ENCODE measurements around the gene TRAPPC14. TPM values are rescaled to one million over a fixed set of nuclear protein-coding genes. Genes with fewer than 3 reads are reported as not detected.
A peak's percentile ranks its signal among the peaks of the same experiment; 100 is the strongest.

TRAPPC14 gene
- total and polyA plus RNA-seq, 9 of the 15 experiments (the other 6 are each of a cell fraction or from before 2014, with no cell fraction given): 0.42 to 45.9 (median 18.2) TPM

GRCh38 chr7:100155553-100156317, 2.8 kb downstream of the TRAPPC14 start:
- 76% methylated on average over 20 of the region's 20 CpGs for WGBS (ENCODE audit: insufficient coverage, low coverage, missing lambda C conversion rate)
- DNase-seq (ENCODE audit: extremely low read depth in 1 of 4, low spot score in 3 of 4) (no peak), FAIRE-seq (no peak), ATAC-seq (no peak)
- Histone ChIP-seq H3K9me1 (ENCODE audit: control insufficient read depth, insufficient read depth, low read length) (no peaks in the 10 kb centered on the region), H4K20me1 (replicated peaks; ENCODE audit: control insufficient read depth, insufficient read depth, low read length) (peaks cover 10% of the 10 kb centered on the region), H3K9ac (ENCODE audit: insufficient read depth in 1 of 2, low read depth in 2 of 2, low read length in 2 of 2) (peak overlapping the region in 1 of 2 experiments; percentile 98; a peak in 2 of 4 replicates), H3K36me3 (ENCODE audit: control insufficient read depth, insufficient read depth, low read length) (peaks cover 57% of the 10 kb centered on the region), H3K79me2 (ENCODE audit: control insufficient read depth, insufficient read depth, low read length) (peaks cover 30% of the 10 kb centered on the region), H2AFZ (ENCODE audit: low read depth, low read length) (no peak overlapping the region), H3K27me3 (ENCODE audit: control insufficient read depth in 2 of 2, insufficient read depth in 2 of 2, low read length in 2 of 2) (no peaks in the 10 kb centered on the region), H3K4me1 (replicated peaks in 1 of 2; ENCODE audit: control insufficient read depth in 2 of 2, insufficient read depth in 2 of 2, low read length in 2 of 2) (peaks cover 37 to 83% of the 10 kb centered on the region in 2 experiments), H3K4me3 (no peak overlapping the region), H3K4me2 (ENCODE audit: insufficient read depth, low read length) (no peak overlapping the region), H3K9me3 (replicated peaks; ENCODE audit: control insufficient read depth, insufficient read depth, low read depth, low read length) (no peaks in the 10 kb centered on the region), H3K27ac (ENCODE audit: extremely low read depth, low read depth, low read length) (0 out of 3 replicates have a peak overlapping the region, but pooled peaks have one; percentile 91)
- ChIA-PET POLR2A (interaction anchor here (0.6 to 1.4 kb wide), 4 partner anchors 8 to 23 kb away, joined by 3 to 4 read pairs (median 4); partner anchors contain the start of gene GAL3ST4), CTCF (ENCODE audit: low intra/inter-chr PET ratio) (interaction anchor here (1.1 kb wide), 1 partner anchor 60 kb away, joined by 3 read pairs; no protein-coding TSS in a partner anchor)
- intact Hi-C loops (cut with micrococcal nuclease): loop anchor here (5.0 kb wide), 1 partner anchor 117 kb away; no protein-coding TSS in a partner anchor
- BruUV-seq (replicated peaks): no TSS peak
- in situ Hi-C loops (cut with MboI): no loop called here
- TF ChIP-seq HMGN3 (IDR thresholded peaks at IDR 0.05; ENCODE audit: borderline replicate concordance, extremely low read depth, insufficient read length, low read depth, low read length) (peak; percentile 16), ZBTB7A (IDR thresholded peaks at IDR 0.05; ENCODE audit: borderline replicate concordance, control insufficient read depth, low read depth, low read length) (0 out of 2 replicates have a peak, but pooled peaks have one; percentile 17), RCOR1 (IDR thresholded peaks at IDR 0.05; ENCODE audit: borderline replicate concordance in 1 of 2, low read depth in 2 of 2, low read length in 2 of 2) (peak; percentile 48 to 75; a peak in 3 of 4 replicates), ZNF239 (CRISPR knock-in tag; IDR thresholded peaks at IDR 0.05) (no peak), HDAC1 (IDR thresholded peaks at IDR 0.05) (peak in 1 of 2 experiments; percentile 34; a peak in 1 of 4 replicates), PPARD (CRISPR knock-in tag; IDR thresholded peaks at IDR 0.05) (no peak), NFE2L1 (tag; IDR thresholded peaks at IDR 0.05; ENCODE audit: borderline replicate concordance, low read depth) (no peak), SMARCA5 (IDR thresholded peaks at IDR 0.05) (peak; percentile 94; the same call in 1 of the 2 replicates), ZNF717 (CRISPR knock-in tag; IDR thresholded peaks at IDR 0.05) (0 out of 2 replicates have a peak, but pooled peaks have one; percentile 48), ERF (CRISPR knock-in tag; IDR thresholded peaks at IDR 0.05) (0 out of 2 replicates have a peak, but pooled peaks have one; percentile 10), MAFF (IDR thresholded peaks at IDR 0.05; ENCODE audit: low read length) (no peak), TRIM24 (IDR thresholded peaks at IDR 0.05) (no peak), KDM1A (IDR thresholded peaks at IDR 0.05) (peak; percentile 83 to 88), CREB1 (IDR thresholded peaks at IDR 0.05) (no peak), CREB1 (CRISPR knock-in tag; IDR thresholded peaks at IDR 0.05) (no peak)
- TF ChIP-seq, protein P1, sequence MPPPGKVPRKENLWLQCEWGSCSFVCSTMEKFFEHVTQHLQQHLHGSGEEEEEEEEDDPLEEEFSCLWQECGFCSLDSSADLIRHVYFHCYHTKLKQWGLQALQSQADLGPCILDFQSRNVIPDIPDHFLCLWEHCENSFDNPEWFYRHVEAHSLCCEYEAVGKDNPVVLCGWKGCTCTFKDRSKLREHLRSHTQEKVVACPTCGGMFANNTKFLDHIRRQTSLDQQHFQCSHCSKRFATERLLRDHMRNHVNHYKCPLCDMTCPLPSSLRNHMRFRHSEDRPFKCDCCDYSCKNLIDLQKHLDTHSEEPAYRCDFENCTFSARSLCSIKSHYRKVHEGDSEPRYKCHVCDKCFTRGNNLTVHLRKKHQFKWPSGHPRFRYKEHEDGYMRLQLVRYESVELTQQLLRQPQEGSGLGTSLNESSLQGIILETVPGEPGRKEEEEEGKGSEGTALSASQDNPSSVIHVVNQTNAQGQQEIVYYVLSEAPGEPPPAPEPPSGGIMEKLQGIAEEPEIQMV (tag; conservative IDR thresholded peaks at IDR 0.05; ENCODE audit: low read depth): no peak
- TF ChIP-seq, protein P2, sequence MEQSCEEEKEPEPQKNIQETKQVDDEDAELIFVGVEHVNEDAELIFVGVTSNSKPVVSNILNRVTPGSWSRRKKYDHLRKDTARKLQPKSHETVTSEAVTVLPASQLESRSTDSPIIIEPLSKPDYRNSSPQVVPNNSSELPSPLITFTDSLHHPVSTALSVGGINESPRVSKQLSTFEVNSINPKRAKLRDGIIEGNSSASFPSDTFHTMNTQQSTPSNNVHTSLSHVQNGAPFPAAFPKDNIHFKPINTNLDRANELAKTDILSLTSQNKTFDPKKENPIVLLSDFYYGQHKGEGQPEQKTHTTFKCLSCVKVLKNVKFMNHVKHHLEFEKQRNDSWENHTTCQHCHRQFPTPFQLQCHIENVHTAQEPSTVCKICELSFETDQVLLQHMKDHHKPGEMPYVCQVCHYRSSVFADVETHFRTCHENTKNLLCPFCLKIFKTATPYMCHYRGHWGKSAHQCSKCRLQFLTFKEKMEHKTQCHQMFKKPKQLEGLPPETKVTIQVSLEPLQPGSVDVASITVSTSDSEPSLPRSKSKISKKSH (CRISPR knock-in tag; IDR thresholded peaks at IDR 0.05): no peak
